Right atrium auricular region (tissue), 2 donors: ENCODE measurements around the gene ISG20. TPM values are rescaled to one million over a fixed set of nuclear protein-coding genes. Genes with fewer than 3 reads are reported as not detected.

Experiments used
- DNase-seq: peaks from one replicate; pipeline ENCODE4 v3.0.0-alpha.2; 2019; ENCODE audit warnings: low spot score
- H3K27ac ChIP-seq, 2 donors: fragments of 200-600 bp; sonication (generic); 1 replicate in 1 of 2; 2 replicates in 1 of 2; pipeline ENCODE4 v1.5.1; 2016 to 2019
- H3K27me3 ChIP-seq, 2 donors: fragments of 200-600 bp; sonication (generic); one replicate each; pipeline versions ENCODE4 v1.5.1 to v1.6.0; 2017 to 2019
- H3K36me3 ChIP-seq: fragments of 200-600 bp; sonication (generic); one replicate; pipeline ENCODE4 v1.5.1; 2016
- H3K4me1 ChIP-seq, 2 donors: fragments of 200-600 bp; sonication (generic); one replicate each; pipeline versions ENCODE4 v1.5.1 to v1.6.0; 2017 to 2019
- H3K4me3 ChIP-seq, 2 donors: fragments of 200-600 bp; sonication (generic); 1 replicate in 1 of 2; 2 replicates in 1 of 2; pipeline ENCODE4 v1.5.1; 2017 to 2019; ENCODE audit warnings: mild to moderate bottlenecking in 1 of 2, moderate library complexity in 1 of 2
- H3K9me3 ChIP-seq, 2 donors: fragments of 200-600 bp; sonication (generic); one replicate each; pipeline ENCODE4 v1.5.1; 2019
- CTCF ChIP-seq, 2 donors: fragments of 200-600 bp; sonication (generic); IDR thresholded peaks; one replicate each; pipeline ENCODE4 v1.5.1; 2019; ENCODE audit warnings: antibody characterized with exemption in 2 of 2
- total RNA-seq, 2 donors: library from RNA; depleted of rRNA; stranded (reverse); fragments of >200 nt; gene quantifications; one replicate each; pipeline ENCODE4 v1.1.0, GENCODE V29; 2016

Gene ISG20
- total RNA-seq, 2 donors from 2014 or later, result 2.3 to 11.1 TPM

DNA sequence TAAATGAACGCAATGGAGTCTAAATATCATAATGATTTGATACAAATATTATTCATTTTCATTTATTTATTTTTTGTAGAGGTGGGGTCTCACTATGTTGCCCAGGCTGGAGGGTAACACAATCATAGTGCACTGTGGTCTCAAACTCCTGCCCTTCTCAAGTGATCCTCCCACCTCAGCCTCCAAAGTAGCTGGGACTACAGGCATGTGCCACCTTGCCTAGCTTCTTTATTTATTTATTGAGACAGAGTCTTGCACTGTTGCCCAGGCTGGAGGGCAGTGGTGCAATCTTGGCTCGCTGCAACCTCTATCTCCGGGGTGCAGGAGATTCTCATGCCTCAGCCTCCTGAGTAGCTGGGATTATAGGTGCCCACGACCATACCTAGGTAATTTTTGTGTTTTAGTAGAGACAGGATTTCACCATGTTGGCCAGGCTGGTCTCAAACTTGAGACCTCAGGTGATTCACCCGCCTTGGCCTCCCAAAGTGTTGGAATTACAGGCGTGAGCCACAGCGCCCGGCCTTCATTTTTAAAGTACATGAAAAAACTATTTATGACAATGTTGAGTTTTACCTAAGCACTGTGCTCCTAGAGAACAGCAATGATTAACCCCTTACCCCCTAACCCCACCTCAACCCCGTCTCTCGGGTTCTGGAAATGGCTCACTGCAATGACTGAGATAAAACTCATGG lies 21.6 kb upstream of the ISG20 start:
- no peak for DNase-seq
- Histone ChIP-seq H3K27ac (no peak overlapping the region), H3K4me1 (peaks cover 0 to 12% of the 10 kb centered on the region in 2 donors), H3K27me3 (no peaks in the 10 kb centered on the region), H3K36me3 (no peaks in the 10 kb centered on the region), H3K9me3 (no peaks in the 10 kb centered on the region), H3K4me3 (no peak overlapping the region)
- TF ChIP-seq CTCF (IDR thresholded peaks at IDR 0.05), result no peak

- Histone ChIP-seq H3K27me3 (no peaks in the 10 kb centered on the region), H3K4me3 (no peak overlapping the region), H3K36me3 (no peaks in the 10 kb centered on the region), H3K27ac (no peak overlapping the region), H3K9me3 (no peaks in the 10 kb centered on the region), H3K4me1 (peaks cover 0 to 18% of the 10 kb centered on the region in 2 donors)
- no peak for DNase-seq
- no peak for TF ChIP-seq CTCF (IDR thresholded peaks at IDR 0.05)
These were observed 21.0 kb upstream of the ISG20 start for GRCh38 chr15:88617790-88618189.

GRCh38 chr15:88618686-88619085 lies 20.1 kb upstream of the ISG20 start:
- no peak overlapping the region for H3K4me3 ChIP-seq
- no peaks in the 10 kb centered on the region for H3K36me3 ChIP-seq
- no peak for TF ChIP-seq CTCF (IDR thresholded peaks at IDR 0.05)
- no peaks in the 10 kb centered on the region for H3K9me3 ChIP-seq
- no peak for DNase-seq
- H3K27me3 ChIP-seq, result no peaks in the 10 kb centered on the region
- no peak overlapping the region for H3K27ac ChIP-seq
- peaks cover 0 to 26% of the 10 kb centered on the region in 2 donors for H3K4me1 ChIP-seq

DNA sequence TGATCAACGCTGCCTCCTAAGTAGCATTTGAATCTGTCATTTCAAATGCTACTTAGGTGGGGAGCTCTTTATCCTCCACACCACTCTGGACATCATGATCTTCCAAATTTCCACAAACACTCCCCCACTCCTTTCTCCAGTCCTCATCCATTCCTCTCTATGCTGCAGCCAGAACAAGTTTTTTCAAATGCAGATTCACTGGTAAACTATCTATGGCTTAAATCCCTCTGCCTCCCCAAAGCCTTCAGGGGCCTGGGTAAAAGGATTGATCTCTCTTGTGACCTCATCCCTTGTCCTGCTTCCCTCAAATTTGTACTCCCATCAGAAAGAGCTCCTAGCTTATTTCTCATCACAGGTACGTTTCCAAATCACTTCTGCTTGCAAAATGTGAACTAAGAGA lies 19.0 kb upstream of the ISG20 start:
- Histone ChIP-seq H3K36me3 (no peaks in the 10 kb centered on the region), H3K4me3 (no peak overlapping the region), H3K9me3 (no peaks in the 10 kb centered on the region), H3K27ac (no peak overlapping the region), H3K4me1 (peaks cover 0 to 37% of the 10 kb centered on the region in 2 donors), H3K27me3 (no peaks in the 10 kb centered on the region)
- no peak for DNase-seq
- TF ChIP-seq CTCF (IDR thresholded peaks at IDR 0.05), result no peak

GRCh38 chr15:88620995-88621772 lies 17.6 kb upstream of the ISG20 start, which contains the start of gene AEN:
Gene AEN (plus strand): TSS chr15:88621340. CDS start chr15:88626210, 4,870 bp downstream.
- no peaks in the 10 kb centered on the region for H3K9me3 ChIP-seq
- H3K27me3 ChIP-seq, result no peaks in the 10 kb centered on the region
- peak in 1 of 2 donors; percentile 53 for TF ChIP-seq CTCF (IDR thresholded peaks at IDR 0.05)
- H3K27ac ChIP-seq, result peak within 1 kb of the TSS; percentile 81 to 84
- DNase-seq, result peak; percentile 97
- H3K4me3 ChIP-seq, result peak within 1 kb of the TSS; percentile 72 to 80
- peaks cover 0 to 37% of the 10 kb centered on the region in 2 donors for H3K4me1 ChIP-seq
- H3K36me3 ChIP-seq, result peaks cover 1% of the 10 kb centered on the region
